Measurements from ENCODE around the gene CPE.
"Not testable (repeated sequence)": the region's sequence is repeated elsewhere in the genome, so short reads cannot be mapped to it uniquely, and the experiment has no call there.

CPE gene

DNA sequence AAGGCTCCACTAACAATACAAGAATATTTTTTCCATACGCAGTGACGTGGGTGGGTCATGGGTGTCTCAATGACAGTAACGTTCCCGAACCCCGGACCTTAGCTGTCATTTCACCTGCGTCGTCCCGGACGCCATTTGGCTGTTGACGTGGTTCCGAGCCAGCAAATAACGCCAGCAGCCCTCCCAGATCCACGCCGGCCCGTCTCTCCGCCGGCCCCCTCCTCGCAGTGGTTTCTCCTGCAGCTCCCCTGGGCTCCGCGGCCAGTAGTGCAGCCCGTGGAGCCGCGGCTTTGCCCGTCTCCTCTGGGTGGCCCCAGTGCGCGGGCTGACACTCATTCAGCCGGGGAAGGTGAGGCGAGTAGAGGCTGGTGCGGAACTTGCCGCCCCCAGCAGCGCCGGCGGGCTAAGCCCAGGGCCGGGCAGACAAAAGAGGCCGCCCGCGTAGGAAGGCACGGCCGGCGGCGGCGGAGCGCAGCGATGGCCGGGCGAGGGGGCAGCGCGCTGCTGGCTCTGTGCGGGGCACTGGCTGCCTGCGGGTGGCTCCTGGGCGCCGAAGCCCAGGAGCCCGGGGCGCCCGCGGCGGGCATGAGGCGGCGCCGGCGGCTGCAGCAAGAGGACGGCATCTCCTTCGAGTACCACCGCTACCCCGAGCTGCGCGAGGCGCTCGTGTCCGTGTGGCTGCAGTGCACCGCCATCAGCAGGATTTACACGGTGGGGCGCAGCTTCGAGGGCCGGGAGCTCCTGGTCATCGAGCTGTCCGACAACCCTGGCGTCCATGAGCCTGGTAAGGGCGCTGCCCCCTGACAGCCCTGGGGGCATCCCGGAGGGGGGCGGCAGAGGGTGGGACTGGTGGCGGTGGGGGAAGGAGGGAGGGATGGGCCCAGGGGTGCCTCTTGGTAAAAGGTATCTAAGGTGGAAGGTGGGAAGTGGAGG lies at the start of gene CPE:
Gene CPE (plus strand): TSS at position 264 of the 933 bp plus-strand sequence. CDS start 214 bp downstream, at position 478.
- no peak for DNase-seq

DNA sequence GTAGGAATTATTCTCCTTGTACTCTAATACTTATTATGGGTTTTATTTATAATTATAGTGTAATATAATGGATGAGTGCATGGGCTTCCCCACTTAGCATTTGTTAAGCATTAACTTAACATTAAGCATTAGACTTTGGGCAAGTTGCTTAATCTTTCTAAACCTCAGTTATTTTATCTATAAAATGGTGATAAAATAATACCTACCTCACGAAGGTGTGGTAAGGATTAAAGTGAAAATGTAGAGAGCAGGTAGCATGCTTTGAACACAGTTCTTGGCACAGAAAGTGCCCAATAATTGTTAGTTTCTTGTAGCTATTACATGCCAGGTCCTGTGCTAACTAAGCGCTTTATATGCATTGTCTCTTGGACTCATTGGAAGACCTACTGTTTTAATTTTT lies 48.7 kb upstream of the CPE start:
- DNase-seq, result no peak

DNA sequence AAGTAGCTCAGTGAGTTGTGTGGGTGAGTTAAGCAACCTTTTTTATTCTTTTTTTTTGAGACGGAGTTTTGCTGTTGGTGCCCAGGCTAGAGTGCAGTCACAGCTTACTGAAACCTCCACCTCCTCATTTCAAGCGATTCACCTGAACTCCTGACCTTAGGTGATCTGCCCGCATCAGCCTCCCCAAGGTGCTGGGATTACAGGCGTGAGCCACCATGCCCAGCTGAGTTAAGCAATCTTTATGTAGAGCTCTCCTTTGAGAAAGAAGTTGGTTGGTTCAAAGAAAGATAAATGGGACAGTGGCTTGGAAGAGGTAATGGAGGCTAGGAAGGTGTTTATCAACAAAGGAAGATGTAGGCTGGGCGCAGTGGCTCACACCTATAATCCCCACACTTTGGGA lies 48.1 kb upstream of the CPE start:
- DNase-seq, result no peak

DNA sequence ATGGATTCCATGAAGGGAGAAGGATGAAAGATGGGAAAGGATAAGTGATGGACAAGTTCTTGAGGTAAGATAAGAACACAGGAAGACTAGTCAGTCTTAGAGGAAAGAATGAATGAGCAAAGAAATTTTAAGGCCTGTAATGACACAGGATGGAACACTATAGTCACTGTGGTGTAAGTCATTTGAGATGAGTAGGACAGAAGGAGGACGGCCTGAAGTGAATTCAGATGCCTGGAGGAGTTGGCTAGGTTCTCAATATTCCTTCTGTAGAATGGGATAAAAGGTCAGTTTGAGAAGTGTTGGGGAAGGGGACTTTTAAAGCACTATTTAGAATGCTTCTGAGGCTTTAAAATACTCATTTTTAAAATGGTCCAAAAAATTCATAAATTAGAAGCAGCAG lies 47.4 kb upstream of the CPE start:
- no peak for DNase-seq

DNA sequence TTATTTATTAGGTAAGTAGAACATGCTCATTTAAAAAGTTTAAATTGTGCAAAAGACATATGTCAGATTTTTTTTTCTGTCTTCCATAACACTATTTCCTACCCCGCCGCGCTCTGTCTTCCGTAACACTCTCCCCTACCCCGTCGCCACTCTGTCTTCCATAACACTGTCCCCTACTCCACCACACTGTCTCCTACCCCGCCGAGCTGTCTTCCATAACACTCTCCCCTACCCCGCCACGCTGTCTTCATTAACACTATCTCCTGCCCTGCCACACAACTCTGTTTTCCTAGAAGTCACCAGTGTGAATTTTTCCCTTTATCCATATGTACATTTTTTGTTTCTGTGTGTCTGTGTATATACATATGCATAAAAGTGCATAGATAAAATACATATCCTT lies 47.0 kb upstream of the CPE start:
- DNase-seq, result no peak

DNA sequence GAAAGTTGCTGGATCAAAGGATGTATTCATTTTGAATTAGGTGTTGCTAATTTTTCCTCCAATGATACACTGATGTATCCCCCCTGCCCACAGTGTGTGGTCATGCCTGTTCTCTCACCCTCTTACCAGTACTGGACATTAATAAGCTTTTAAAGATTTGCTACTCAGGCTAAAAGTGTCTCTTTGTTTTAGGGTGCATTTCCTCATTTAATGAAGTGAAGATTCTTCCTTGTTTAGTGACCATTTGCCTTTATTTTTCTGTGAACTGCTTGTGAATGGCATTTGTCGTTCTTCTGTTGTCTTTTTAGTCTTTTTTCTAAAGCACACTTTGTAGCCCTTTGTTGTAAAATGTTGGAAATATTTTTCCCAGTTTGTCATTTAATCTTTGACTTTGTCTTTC lies 46.3 kb upstream of the CPE start:
- no peak for DNase-seq

DNA sequence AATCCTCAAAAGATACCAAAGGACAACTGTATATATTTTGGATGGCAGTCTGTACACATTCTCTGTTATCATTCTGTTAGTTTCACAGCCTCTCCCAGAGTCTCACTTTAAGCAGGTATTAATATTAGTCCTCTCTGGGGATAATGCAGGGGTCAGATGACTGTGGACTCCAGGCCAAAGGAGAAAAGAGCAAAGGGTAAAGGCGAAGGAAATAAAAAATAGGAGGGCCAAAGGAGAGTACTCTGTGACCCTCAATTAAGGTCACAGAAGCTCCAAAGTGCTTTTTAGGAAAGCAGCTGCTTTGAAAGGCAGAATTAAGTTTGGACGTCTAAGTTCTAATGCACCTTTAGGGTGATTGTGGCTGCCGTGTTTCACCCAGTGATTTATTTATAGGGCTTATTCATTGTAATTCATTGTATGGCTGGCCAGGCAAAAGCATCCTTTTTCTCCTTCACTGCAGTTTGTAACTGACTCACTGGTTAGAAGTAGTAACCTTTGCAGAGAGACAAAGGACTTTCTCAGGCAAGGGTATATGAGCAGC lies 43.6 kb upstream of the CPE start:
- DNase-seq, result no peak

DNA sequence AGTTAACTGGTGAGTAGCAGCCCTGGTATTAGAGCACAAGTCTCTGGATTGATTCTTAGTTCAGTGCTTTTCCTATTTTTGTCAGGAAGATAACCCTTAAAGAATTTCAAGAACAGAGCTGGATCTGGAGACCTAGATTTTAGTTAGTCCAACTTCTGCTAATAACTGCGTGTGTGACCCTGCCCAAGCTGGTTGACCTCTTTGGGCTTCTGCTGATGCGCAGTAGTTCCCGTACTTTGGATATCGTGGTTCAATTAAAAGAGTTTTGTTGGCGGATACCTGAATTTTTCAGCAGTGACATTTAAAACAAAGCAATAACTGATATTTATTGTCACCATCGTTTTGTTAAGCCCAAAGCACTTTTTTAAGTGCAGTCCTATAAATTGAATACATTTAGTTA lies 42.1 kb upstream of the CPE start:
- no peak for DNase-seq

DNA sequence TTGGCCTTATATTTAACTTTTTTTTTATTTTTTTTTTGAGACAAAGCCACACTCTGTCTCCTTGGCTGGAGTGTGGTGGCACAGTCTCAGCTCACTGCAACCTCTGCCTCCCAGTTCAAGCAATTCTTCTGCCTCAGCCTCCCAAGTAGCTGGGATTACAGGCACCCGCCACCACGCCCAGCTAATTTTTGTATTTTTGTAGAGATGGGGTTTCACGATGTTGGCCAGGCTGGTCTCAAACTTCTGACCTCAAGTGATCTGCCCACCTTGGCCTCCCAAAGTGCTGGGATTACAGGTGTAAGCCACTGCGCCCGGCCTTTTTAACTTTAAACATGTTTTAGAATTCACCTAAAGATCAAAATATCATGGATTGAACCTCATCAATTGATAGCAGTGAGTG lies 36.5 kb upstream of the CPE start:
- not testable (repeated sequence) for DNase-seq

DNA sequence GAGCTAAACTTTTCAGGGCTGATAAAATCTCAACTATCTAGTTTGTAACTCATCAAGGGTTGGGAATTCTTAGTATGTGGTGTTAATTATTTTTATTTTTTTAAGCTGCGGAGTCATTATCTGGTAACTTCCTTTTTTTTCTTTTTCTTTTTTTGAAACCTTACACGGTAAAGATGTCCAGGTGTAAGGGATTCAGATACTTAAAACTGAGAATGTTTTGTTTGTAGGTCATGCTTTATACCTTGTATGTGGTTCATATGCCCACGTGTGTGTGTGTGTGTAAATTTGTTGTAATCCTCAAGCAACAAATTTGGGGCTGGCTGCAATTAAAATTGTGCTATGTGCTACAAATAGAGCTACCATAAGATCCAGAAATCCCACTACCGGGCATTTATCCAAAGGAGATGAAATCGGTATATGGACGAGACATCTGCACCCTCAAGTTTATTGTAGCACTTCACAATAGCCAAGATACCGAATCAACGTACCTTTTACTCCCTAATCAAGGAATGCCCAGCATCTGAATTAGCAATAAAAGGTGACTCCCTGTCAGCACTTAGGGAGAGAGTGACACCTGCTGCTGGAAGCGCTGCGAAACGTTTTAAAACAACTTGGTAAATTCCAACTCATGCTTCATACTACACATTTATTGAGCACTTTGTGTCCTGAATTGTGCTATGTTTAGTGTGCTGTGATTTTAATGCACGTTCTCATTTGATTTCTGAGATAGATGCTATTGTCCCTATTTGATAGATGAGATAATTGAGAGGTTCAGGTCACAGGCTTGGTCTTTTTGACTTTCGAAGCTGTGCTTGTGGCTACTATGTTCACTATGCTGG lies 35.2 kb upstream of the CPE start:
- no peak for DNase-seq

DNA sequence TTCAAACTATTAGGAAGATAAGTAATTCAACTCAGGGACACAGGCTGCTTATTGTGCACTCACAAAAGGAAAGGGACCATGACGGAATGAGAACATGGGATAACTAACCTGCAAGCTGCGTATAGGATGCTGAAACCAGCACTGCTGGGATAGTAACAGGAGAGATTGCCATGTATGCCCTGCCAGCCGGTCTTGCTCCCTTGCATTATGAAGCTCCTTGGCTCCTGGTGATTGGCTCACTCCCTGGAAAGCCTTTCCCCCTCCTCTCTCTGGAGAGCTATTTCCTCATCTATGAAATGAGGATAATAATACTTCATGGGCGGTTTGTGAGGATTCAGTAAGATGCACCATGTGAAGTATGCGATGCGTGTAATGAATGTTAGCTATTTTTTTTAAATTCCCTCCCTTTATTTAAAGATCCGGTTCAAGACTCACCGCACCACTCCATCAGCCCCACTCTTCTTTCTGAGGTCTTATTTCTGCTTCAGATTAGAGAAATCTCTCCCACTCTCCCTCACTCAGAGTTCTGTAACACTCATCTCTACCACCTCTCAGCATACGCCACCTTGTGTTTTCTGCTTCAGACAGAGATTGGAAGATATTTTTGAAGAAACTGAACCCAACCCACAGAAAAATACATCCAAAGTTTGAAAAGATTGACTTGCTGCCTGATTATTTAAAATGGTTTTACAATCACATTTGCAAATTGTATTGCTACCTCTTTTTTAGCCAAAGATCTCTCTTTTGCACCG lies 33.0 kb upstream of the CPE start:
- DNase-seq, result no peak

DNA sequence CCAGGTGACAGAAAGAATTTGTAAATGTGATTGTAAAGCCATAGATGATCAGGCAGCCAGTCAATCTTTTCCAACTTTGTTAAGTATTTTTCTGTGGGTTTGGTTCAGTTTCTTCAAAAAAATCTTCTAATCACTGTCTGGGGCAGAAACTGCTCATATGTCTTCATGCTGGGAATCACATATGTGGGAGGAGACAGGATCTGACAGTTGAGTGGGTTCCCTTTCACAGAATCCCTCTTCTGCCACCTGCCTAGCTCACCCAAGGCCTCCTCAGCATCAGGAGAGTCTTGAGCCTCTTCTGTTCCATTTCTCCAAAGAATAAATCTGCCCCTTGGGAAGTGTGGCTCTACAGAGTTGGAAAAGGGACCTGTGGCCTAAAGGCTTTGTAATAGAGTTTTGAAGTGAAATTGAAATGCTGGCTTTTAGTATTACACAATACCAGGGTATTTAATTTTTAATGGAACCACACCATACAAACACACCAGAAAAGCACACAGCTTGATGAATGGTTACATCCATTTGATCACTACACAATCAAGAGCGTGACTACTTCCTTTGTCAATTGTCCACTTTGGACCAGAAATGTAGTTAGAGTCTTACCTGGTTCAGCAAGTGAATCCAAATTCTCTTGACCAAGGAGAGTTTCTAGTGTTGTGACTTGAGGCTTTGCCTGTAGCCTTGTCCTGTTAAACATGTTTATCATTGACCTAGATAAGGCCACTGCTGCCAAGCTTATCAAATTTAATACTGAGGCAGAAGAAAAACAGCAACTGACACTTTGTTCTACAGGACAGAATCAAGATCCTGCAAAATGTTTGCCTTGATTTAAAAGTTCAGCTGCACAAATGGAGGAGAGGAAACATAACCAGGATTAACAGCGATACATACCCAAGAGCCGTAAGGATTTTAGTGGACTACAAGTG lies 30.9 kb upstream of the CPE start:
- DNase-seq, result no peak

DNA sequence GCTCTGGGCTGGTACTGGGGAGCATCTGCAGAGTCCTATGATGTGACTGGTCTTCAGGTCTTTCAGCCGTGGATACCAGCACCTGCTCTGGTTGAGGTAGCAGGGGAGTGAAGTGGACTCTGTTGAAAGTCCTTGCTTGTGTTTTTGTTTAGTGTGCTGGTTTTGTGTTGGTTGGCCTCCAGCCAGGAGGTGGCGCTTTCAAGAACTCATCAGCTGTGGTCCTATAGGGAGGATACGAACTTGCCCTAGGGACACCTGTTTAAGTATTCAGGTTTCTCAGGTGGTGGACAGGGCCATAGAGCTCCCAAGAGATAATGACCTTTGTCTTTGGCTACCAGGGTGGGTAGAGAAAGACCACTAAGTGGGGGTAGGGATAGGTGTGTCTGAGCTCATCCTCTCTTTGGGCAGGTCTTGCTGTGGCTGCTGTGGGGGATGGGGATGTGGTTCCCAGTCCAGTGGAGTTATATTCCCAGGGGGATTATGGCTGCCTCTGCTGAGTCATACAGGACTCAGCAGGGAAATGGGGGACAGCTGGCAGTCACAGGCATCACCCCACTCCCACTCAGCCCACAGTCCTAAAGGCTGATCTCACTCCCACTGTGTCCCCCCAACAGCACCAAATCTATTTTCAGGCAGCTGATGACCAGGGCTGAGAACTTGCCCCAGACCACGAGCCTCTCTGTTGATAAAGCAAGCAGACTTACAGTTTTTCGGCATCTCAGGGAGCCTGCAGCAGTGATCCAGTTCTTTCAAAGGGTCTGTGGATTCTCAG lies 27.3 kb upstream of the CPE start:
- no peak for DNase-seq

DNA sequence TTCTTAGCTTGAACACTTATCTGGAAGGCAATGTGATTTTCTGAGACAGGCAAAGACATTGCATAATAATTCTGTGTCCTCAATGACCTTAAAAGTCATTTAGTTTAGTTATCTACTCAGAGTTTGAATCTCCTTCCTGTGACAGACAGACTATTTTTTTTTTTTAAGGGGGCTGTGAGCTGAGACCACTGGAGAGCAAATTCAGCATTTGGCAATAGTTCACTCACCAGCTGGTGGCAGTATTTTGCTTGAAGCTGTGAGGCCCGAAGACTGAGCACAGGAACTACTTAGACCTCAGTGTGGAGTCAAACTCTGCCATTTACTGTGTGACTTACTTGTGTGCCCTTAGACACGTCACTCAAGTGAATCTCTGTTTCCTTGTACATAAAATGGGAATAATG lies 22.9 kb upstream of the CPE start:
- DNase-seq, result no peak

DNA sequence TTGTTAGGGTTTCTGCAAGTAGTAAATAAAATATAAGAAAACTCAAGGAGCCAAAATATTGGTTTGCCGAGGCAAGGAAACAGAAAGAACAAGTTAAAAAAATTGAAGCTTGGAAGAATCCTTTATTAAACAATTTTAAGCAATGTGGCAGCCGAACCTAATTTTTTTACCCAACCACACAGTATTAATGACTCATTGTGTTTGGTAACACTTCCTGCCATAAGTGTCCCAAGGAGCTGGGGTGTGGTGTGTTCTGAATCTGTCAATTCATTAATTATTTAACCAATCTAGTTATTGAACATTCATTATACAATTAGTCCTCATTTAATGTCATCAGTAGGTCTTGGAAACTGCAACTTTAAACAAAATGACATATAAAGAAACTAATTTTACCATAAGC lies 19.3 kb upstream of the CPE start:
- no peak for DNase-seq

DNA sequence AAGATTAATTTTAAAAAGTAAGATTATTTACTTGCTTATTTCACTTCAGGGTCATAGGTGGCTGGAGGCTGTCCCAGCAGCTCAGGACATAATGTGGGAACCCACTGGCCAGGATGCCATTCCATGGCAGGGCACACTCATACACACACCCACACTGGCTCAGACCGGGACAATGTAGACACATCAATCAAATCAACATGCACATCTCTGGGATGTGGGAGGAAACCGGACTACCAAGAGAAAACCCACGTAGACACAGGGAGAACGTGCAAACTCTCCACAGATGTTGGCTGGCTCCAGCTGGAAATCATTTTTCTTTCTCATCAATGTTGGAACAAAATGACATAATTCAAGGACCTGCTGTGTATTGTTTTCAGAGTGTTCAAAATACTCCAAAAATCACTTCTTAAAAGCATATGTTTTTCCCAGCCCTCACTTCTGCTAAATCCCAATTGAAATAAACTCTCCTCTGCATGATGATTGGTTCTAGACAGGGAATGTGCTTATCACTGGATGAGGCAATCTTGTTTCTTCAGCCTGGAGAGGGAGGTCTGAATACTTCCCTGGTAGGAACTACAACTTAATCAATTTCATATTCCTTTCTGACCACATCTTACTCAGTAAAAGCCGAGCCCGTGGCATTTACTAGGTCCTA lies 18.6 kb upstream of the CPE start:
- DNase-seq, result no peak

DNA sequence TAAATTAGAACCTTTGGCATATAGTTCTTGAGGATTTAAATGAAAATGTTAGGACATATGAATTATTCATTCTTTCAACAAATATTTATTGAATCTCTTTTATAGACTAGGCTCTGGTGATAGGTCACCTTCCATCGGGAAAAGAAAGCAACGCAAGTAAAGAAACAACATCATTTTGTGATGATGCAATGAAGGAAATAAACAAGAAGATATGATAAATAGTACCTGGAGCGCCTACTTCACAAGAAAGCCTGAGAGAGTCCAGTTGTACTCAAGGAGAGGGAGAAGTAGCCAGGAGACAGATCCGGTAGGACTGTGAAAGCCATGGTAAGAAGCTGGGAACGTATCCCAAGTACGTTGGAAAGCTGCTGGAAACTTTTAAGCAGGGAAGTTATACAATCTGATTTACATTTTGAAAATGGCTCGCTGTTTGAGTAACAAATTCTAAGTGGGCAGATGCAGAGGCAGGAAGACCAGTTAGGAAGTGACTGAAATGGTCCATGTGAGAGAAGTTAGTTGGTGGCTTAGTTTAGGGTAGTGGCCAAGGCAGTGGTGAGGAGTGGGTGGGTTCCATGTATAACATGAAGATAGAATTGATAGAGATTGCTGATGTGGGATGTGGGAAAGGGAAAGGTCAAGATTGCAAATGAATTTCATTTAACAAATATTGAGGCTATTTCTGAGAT lies 17.7 kb upstream of the CPE start:
- no peak for DNase-seq

DNA sequence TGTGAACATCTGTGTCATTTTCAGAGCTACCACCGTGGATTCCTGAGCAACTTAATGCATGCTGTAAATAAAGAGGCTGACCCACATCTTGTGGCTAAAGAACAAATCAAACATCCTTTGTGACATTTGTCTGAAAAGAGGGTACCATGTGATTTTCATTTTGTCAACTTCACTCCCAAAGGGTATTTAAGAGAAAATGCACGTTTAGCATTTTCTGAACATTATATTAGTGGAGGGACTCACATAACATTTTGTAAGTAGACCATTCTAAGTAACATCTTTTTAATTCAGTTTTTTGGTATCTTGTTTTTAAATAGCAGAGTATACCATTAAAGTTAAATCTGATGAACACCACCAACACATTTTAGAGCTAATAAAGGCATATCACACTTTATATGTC lies 17.0 kb upstream of the CPE start:
- DNase-seq, result no peak

DNA sequence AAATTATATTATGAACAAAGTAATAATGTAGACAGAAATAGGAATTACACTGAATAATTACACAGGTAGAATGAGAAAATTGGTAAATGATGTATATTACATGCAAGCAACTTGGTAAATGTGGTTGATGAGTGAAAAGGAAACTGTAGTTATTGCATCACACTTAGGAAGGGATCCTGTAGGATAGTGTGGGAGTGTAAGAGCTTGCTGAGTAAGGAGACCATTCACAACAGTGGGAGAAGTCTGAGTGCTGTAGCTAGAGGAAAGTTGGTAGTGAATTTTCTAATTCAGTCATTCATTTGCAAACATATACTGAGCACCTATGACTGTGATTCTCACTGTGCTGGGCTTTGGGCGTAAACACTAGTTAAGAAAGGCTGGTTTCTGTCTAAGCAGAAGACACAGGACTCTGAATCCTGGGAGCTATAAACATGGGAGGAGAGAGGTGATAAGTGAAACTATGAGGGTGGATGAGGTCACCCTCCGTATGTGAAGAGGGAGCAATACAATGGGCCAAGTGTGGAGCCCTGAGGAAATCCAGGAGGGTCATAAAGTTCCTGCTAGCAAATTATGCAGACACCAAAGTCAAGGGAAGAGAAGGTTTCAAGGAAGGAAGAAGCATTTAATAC lies 14.2 kb upstream of the CPE start:
- no peak for DNase-seq

All from CD4-positive, alpha-beta T cell treated with Interleukin-4 for 4 hours (primary cell).